ENCODE data around the gene MB. TPM values are rescaled to one million over a fixed set of nuclear protein-coding genes. Genes with fewer than 3 reads are reported as not detected.
A peak's percentile ranks its signal among the peaks of the same experiment; 100 is the strongest.

Gene MB
- total RNA-seq, 1 donor from 2014 or later = 16,708 TPM

DNA sequence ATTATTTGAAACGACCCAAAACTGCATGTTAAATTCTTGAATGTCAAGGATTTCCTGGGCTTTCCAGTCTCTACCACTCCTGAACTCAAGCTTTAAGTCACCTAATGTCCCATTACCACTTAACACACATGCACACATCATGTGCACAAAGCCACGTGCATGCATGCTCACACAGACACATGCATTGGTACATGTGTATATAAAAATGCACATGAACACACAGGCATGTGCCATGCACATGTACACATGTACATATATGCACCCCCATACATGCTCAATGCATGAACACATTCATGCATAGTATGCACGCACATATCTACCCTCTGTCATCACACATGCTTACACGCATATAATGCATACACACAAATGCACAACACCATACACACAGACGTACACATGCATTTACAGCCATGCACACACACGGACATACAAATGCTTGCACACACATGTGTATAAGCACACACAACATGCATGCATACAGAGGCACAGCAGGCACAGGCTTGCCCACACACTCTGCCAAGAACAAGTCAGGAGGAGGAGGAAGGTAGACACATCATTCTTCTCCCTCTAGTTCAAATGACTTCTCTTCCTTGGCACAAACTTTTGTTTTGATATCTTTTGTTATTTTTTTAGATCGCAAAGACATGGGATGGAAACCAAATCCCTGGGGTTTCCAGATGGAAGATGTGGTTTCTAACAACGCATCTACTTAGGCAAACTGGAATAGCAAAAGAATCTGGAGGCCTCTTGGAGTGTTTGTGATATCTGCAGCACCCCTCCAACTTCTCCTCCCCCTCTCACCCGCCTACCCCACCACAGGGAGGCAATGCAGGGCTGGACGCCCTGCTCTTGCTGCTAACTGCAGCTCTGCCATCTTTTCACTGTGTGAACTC is 51.9 kb downstream of the MB start:
- no peak overlapping the region for H3K4me3 ChIP-seq
- no peak for DNase-seq
- no peaks in the 10 kb centered on the region for H3K9me3 ChIP-seq (replicated peaks)
- H3K27ac ChIP-seq (replicated peaks) = peak overlapping the region; percentile 38
- intact Hi-C loops (cut with micrococcal nuclease) = no loop called here
- peaks cover 21% of the 10 kb centered on the region for H3K27me3 ChIP-seq (ENCODE audit: low read depth)
- peaks cover 38% of the 10 kb centered on the region for H3K4me1 ChIP-seq
- TF ChIP-seq, protein P1, sequence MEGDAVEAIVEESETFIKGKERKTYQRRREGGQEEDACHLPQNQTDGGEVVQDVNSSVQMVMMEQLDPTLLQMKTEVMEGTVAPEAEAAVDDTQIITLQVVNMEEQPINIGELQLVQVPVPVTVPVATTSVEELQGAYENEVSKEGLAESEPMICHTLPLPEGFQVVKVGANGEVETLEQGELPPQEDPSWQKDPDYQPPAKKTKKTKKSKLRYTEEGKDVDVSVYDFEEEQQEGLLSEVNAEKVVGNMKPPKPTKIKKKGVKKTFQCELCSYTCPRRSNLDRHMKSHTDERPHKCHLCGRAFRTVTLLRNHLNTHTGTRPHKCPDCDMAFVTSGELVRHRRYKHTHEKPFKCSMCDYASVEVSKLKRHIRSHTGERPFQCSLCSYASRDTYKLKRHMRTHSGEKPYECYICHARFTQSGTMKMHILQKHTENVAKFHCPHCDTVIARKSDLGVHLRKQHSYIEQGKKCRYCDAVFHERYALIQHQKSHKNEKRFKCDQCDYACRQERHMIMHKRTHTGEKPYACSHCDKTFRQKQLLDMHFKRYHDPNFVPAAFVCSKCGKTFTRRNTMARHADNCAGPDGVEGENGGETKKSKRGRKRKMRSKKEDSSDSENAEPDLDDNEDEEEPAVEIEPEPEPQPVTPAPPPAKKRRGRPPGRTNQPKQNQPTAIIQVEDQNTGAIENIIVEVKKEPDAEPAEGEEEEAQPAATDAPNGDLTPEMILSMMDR (IDR thresholded peaks at IDR 0.05; ENCODE audit: borderline replicate concordance) = no peak
- H3K36me3 ChIP-seq = no peaks in the 10 kb centered on the region

DNA sequence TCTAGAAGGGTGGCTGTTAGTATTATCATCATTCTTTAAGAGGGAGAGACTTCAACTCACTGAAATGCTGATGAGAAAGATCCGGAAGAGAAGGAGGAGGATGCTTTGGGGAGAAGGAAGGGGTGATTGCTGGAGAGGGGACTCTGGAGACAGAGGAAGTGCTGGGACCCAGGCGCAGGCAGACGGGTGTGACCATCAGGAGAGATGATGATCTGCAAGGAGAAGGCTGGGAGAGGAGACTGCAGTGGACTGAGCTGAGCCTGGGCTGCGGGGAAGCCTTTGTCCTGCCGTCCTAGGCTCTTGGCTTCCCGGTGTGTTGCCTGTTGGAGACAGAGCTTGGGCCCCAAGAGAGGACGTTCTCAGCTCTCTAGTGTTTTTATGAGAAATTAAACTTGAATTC is 53.9 kb downstream of the MB start:
- H3K36me3 ChIP-seq = no peaks in the 10 kb centered on the region
- peaks cover 18% of the 10 kb centered on the region for H3K27me3 ChIP-seq (ENCODE audit: low read depth)
- H3K4me3 ChIP-seq = no peak overlapping the region
- DNase-seq = no peak
- TF ChIP-seq, protein P1 (IDR thresholded peaks at IDR 0.05; ENCODE audit: borderline replicate concordance) = no peak
- H3K4me1 ChIP-seq = peaks cover 26% of the 10 kb centered on the region
- H3K27ac ChIP-seq (replicated peaks) = peak overlapping the region; percentile 36
- intact Hi-C loops (cut with micrococcal nuclease) = no loop called here
- H3K9me3 ChIP-seq (replicated peaks) = no peaks in the 10 kb centered on the region

DNA sequence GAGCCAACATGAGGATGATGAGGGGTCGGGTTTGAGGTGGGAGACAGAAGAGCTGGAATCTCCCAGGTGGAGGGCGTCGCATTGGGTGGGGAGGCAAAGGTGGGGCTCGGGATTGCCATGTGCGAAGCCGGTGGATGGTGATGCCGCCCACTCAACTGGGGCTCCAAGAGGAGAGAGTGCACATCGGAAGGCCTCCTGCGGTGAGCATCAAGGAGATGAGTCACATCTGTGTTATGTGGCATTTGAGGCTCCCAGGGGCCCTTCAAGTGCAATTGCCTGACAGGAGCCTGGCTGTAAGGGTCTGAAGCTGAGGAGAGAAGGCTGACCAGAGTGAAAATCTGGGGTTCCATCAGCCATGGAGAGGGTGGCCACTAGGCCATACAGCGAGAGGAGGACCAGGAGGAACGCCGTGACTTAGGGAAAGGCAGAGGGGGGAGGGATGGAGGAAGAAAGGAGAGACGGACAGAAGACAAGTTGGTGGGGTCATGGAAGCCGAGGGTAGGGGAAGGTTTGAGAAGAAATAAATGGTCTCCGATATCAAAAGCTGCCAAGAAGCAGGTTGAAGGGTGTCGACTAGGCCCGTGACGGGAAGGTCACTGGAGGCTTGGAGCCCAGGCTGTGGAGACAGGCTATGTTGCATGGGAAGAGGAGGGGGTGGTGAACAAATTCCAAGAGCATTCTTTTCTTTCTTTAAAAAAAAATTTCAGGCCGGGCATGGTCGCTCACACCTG is 55.2 kb downstream of the MB start:
- H3K27ac ChIP-seq (replicated peaks) = no peak overlapping the region
- H3K4me1 ChIP-seq = peaks cover 22% of the 10 kb centered on the region
- H3K4me3 ChIP-seq = no peak overlapping the region
- TF ChIP-seq, protein P1 (IDR thresholded peaks at IDR 0.05; ENCODE audit: borderline replicate concordance) = no peak
- DNase-seq = no peak
- peaks cover 9% of the 10 kb centered on the region for H3K27me3 ChIP-seq (ENCODE audit: low read depth)
- intact Hi-C loops (cut with micrococcal nuclease) = no loop called here
- H3K9me3 ChIP-seq (replicated peaks) = no peaks in the 10 kb centered on the region
- H3K36me3 ChIP-seq = no peaks in the 10 kb centered on the region

DNA sequence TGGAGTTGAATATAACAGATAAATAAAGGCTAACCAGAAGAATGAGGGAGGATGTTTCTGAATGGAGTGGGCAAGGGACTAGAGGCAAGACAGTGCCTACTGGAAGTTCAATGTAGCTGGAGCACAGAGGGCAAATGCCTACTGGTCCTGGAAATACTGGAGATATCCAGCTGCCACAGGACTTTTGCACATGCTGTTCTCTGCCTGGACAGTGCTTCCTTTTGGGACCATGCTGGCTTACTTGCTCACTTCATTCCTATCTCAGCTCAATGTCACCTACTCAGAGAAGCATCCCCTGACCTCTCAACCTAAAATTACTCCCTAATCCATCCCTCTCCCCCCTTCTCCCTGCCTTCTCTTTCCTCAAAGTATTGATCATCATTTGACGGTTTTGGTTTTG is 56.3 kb downstream of the MB start:
- peaks cover 14% of the 10 kb centered on the region for H3K27me3 ChIP-seq (ENCODE audit: low read depth)
- H3K27ac ChIP-seq (replicated peaks) = no peak overlapping the region
- intact Hi-C loops (cut with micrococcal nuclease) = no loop called here
- no peaks in the 10 kb centered on the region for H3K9me3 ChIP-seq (replicated peaks)
- TF ChIP-seq, protein P1 (IDR thresholded peaks at IDR 0.05; ENCODE audit: borderline replicate concordance) = no peak
- H3K36me3 ChIP-seq = no peaks in the 10 kb centered on the region
- H3K4me3 ChIP-seq = no peak overlapping the region
- DNase-seq = no peak
- H3K4me1 ChIP-seq = peaks cover 18% of the 10 kb centered on the region

DNA sequence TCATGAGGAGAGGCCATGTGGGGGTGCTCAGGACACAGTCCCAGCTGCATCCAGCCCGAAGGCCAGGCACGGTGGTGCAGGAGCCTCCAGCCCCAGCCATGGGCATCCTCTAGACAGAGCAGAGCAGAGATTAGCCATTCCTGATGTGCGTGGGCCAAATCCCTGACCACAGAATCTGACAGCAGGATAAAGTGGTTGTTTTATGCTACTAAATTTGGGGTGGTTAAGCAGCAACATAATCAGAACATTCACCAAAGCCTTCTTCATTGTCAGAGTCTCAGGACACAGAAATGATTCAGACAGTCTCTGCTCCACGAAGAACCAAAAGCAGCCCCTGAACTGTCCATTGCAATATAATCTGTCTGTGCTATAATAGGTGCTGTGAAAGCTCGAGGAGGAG is 56.8 kb downstream of the MB start:
- intact Hi-C loops (cut with micrococcal nuclease) = no loop called here
- H3K27ac ChIP-seq (replicated peaks) = no peak overlapping the region

More for the DNA sequence above, 56.8 kb downstream of the MB start:
- H3K4me1 ChIP-seq = peaks cover 14% of the 10 kb centered on the region
- H3K9me3 ChIP-seq (replicated peaks) = no peaks in the 10 kb centered on the region
- H3K27me3 ChIP-seq (ENCODE audit: low read depth) = peaks cover 14% of the 10 kb centered on the region
- no peak for DNase-seq
- no peak overlapping the region for H3K4me3 ChIP-seq
- TF ChIP-seq, protein P1 (IDR thresholded peaks at IDR 0.05; ENCODE audit: borderline replicate concordance) = no peak
- H3K36me3 ChIP-seq = no peaks in the 10 kb centered on the region

All from left ventricle myocardium inferior (tissue), 1 donor.